SK-N-SH treated with all-trans-retinoic acid at 6 μM for 48 hours (cell line): ENCODE data around the gene PLPP3.

Experiments used
- OSR1 ChIP-seq: fragments of 250-450 bp; sonication (Bioruptor Pico); IDR thresholded peaks from 2 replicates; pipeline ENCODE4 v1.8.0; 2022; ENCODE audit warnings: moderate library complexity, mild to moderate bottlenecking, inconsistent platforms
- RARB ChIP-seq: fragments of 250-450 bp; sonication (Bioruptor Pico); IDR thresholded peaks from 2 replicates; pipeline ENCODE4 v1.8.0; 2021; ENCODE audit warnings: mild to moderate bottlenecking, moderate library complexity
- TOX ChIP-seq: fragments of 250-450 bp; sonication (Bioruptor Pico); IDR thresholded peaks from 2 replicates; pipeline ENCODE4 v1.8.0; 2021; ENCODE audit warnings: mild to moderate bottlenecking, moderate library complexity, borderline replicate concordance
- ZFP30 ChIP-seq: fragments of 450-650 bp; formaldehyde crosslinking; IDR thresholded peaks from 2 replicates; pipeline ENCODE4 v1.5.0; 2022; ENCODE audit warnings: mild to moderate bottlenecking, moderate library complexity
- ZNF70 ChIP-seq: fragments of 450-650 bp; formaldehyde crosslinking; IDR thresholded peaks from 2 replicates; pipeline ENCODE4 v1.5.0; 2020; ENCODE audit warnings: mild to moderate bottlenecking, moderate library complexity
- ZNF8 ChIP-seq: fragments of 450-650 bp; formaldehyde crosslinking; IDR thresholded peaks from 2 replicates; pipeline ENCODE4 v1.5.0; 2020; ENCODE audit warnings: mild to moderate bottlenecking, moderate library complexity
- TF ChIP-seq, protein P1 (sequence below): fragments of 250-450 bp; sonication (Bioruptor Pico); IDR thresholded peaks from 2 replicates; pipeline ENCODE4 v1.8.0; 2021; ENCODE audit warnings: low read depth, mild to moderate bottlenecking, moderate library complexity, borderline replicate concordance
- TF ChIP-seq, protein P2 (sequence below): fragments of 250-450 bp; sonication (Bioruptor Pico); IDR thresholded peaks from 2 replicates; pipeline ENCODE4 v1.8.0; 2020; ENCODE audit warnings: mild to moderate bottlenecking, moderate library complexity, borderline replicate concordance

DNA sequence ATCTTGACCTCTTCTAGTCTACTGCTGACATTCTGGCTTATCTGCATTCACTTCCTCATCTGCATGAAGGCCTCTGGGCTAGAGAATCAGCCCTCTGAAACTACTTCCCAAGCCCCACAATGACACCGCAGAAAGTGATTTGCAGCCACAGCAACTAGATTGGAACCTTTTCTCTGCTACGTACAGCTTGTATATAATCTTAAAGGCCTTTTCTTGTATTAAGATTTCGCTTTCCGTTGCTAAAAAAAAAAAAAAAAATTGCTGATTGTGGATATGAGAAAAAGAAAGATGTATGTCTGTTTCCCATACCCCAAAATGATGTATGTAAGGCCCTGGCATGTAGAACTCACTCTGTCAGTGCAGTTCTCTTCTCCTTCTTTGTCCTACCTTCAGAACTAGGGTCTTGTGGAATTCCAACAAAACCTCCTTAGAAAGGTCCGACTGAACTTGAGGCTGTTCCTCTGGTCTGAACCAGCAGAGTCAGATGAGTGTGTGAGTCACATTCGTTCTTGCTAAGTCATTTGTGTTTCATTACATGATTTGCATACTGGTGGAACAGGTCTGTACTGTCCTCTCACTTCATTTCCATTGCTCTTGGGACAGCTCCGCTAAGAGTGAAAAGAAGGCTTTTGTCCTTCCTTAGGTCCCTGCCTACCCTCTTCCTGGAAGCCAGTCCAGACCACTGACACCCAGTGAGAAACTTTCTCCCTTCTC is 62.7 kb downstream of the PLPP3 start:
- TF ChIP-seq OSR1 (CRISPR knock-in tag) (no peak), ZNF70 (no peak), ZFP30 (CRISPR knock-in tag) (no peak), ZNF8 (no peak), TOX (CRISPR knock-in tag) (no peak), RARB (CRISPR knock-in tag) (no peak)
- TF ChIP-seq, protein P1, sequence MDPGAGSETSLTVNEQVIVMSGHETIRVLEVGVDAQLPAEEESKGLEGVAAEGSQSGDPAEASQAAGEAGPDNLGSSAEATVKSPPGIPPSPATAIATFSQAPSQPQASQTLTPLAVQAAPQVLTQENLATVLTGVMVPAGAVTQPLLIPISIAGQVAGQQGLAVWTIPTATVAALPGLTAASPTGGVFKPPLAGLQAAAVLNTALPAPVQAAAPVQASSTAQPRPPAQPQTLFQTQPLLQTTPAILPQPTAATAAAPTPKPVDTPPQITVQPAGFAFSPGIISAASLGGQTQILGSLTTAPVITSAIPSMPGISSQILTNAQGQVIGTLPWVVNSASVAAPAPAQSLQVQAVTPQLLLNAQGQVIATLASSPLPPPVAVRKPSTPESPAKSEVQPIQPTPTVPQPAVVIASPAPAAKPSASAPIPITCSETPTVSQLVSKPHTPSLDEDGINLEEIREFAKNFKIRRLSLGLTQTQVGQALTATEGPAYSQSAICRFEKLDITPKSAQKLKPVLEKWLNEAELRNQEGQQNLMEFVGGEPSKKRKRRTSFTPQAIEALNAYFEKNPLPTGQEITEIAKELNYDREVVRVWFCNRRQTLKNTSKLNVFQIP (CRISPR knock-in tag) = no peak
- TF ChIP-seq, protein P2, sequence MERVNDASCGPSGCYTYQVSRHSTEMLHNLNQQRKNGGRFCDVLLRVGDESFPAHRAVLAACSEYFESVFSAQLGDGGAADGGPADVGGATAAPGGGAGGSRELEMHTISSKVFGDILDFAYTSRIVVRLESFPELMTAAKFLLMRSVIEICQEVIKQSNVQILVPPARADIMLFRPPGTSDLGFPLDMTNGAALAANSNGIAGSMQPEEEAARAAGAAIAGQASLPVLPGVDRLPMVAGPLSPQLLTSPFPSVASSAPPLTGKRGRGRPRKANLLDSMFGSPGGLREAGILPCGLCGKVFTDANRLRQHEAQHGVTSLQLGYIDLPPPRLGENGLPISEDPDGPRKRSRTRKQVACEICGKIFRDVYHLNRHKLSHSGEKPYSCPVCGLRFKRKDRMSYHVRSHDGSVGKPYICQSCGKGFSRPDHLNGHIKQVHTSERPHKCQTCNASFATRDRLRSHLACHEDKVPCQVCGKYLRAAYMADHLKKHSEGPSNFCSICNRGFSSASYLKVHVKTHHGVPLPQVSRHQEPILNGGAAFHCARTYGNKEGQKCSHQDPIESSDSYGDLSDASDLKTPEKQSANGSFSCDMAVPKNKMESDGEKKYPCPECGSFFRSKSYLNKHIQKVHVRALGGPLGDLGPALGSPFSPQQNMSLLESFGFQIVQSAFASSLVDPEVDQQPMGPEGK (CRISPR knock-in tag) = no peak
